OCI-LY7 (cell line): ENCODE data around the gene TC2N. TPM values are rescaled to one million over a fixed set of nuclear protein-coding genes. Genes with fewer than 3 reads are reported as not detected.

ENCODE experiments used
- BruUV-seq: library from RNA; stranded (reverse); fragments of 400-500 nt; replicated peaks from 2 replicates; lab custom pipeline; 2021; lab: Mats Ljungman, UMichigan
- CTCF ChIA-PET: fragments of 300-600 bp; sonication (Branson Sonifier 250); formaldehyde crosslinking; loops from one replicate; lab custom pipeline; 2022; ENCODE audit warnings: antibody characterized with exemption; ENCODE audit not compliant: unreplicated experiment; lab: Charles Lee
- POLR2A ChIA-PET: fragments of 300-600 bp; sonication (Branson Sonifier 250); formaldehyde crosslinking; loops from one replicate; lab custom pipeline; 2022; ENCODE audit warnings: antibody characterized with exemption; lab: Charles Lee
- DNase-seq: peaks from one replicate; pipeline ENCODE4 v3.0.0-alpha.2; 2015; ENCODE audit warnings: low spot score
- H2AFZ ChIP-seq: fragments of 200-600 bp; sonication (generic), shearing (Covaris generic); 2 replicates; pipeline ENCODE4 v1.6.1; 2014; ENCODE audit warnings: mild to moderate bottlenecking, antibody characterized with exemption, low read length, moderate library complexity
- H3K27ac ChIP-seq: fragments of 200-600 bp; sonication (generic); 2 replicates; pipeline ENCODE4 v1.5.1; 2014; ENCODE audit warnings: mixed run types, low read depth, mild to moderate bottlenecking, moderate library complexity, low read length, inconsistent platforms; ENCODE audit not compliant: poor library complexity, severe bottlenecking
- H3K36me3 ChIP-seq: fragments of 200-600 bp; sonication (generic); 2 replicates; pipeline ENCODE4 v1.6.1; 2014; ENCODE audit warnings: mild to moderate bottlenecking, antibody characterized with exemption, low read length, moderate library complexity, mixed read lengths; ENCODE audit not compliant: insufficient read depth
- H3K4me1 ChIP-seq: fragments of 200-600 bp; sonication (generic); 2 replicates; pipeline ENCODE4 v1.5.1; 2014; ENCODE audit warnings: mild to moderate bottlenecking, low read length; ENCODE audit not compliant: insufficient read depth, poor library complexity, severe bottlenecking
- H3K4me2 ChIP-seq: fragments of 200-600 bp; sonication (generic); 2 replicates; pipeline ENCODE4 v1.6.1; 2014; ENCODE audit warnings: mild to moderate bottlenecking, low read length
- H3K4me3 ChIP-seq: fragments of 200-600 bp; sonication (generic); 2 replicates; pipeline ENCODE4 v1.5.1; 2014; ENCODE audit warnings: mild to moderate bottlenecking, low read depth, low read length; ENCODE audit not compliant: poor library complexity, severe bottlenecking
- H3K79me2 ChIP-seq: fragments of 200-600 bp; sonication (generic); 2 replicates; pipeline ENCODE4 v1.6.1; 2016; ENCODE audit warnings: low read depth, mild to moderate bottlenecking, low read length, moderate library complexity, mixed read lengths; ENCODE audit not compliant: insufficient read depth
- H3K9me2 ChIP-seq: fragments of 200-600 bp; sonication (generic); 2 replicates; pipeline ENCODE4 v1.6.1; 2016; ENCODE audit warnings: mild to moderate bottlenecking, low read length, mixed read lengths; ENCODE audit not compliant: insufficient read depth
- H3K9me3 ChIP-seq: fragments of 200-600 bp; sonication (generic); 2 replicates; pipeline ENCODE4 v1.6.1; 2014; ENCODE audit warnings: mild to moderate bottlenecking, mixed run types, low read length, mixed read lengths
- H4K20me1 ChIP-seq: fragments of 200-600 bp; sonication (generic); 2 replicates; pipeline ENCODE4 v1.6.1; 2014; ENCODE audit warnings: mild to moderate bottlenecking, antibody characterized with exemption, low read length, moderate library complexity, mixed read lengths; ENCODE audit not compliant: insufficient read depth
- EZH2phosphoT487 ChIP-seq: fragments of 200-600 bp; sonication (generic); IDR thresholded peaks from 2 replicates; pipeline ENCODE4 v1.6.1; 2018; ENCODE audit warnings: low read depth, borderline replicate concordance, mild to moderate bottlenecking, mixed run types, antibody characterized with exemption, low read length, moderate library complexity, mixed read lengths
- intact Hi-C: fragments of 100-400 bp; cut with micrococcal nuclease; formaldehyde crosslinking; loops from one replicate; pipeline ENCODE4 v1.10.0; 2022; ENCODE audit not compliant: unreplicated experiment
- total RNA-seq, 2 experiments: library from RNA; depleted of rRNA in 1 of 2; stranded (reverse); fragments of >200 nt in 1 of 2; shearing (Covaris generic) in 1 of 2; gene quantifications; 2 replicates each; pipeline ENCODE4 v1.2.3, GENCODE V29; 2014 to 2022
- TF ChIP-seq, protein P1 (sequence below): fragments of 200-600 bp; sonication (generic); conservative IDR thresholded peaks from 2 replicates; pipeline ENCODE4 v1.5.1; 2014; ENCODE audit warnings: mild to moderate bottlenecking, antibody characterized with exemption, low read length, moderate library complexity, mixed read lengths

The TC2N gene
- total RNA-seq, 2 experiments from 2014 or later: 0.57 TPM; not detected in 1

DNA sequence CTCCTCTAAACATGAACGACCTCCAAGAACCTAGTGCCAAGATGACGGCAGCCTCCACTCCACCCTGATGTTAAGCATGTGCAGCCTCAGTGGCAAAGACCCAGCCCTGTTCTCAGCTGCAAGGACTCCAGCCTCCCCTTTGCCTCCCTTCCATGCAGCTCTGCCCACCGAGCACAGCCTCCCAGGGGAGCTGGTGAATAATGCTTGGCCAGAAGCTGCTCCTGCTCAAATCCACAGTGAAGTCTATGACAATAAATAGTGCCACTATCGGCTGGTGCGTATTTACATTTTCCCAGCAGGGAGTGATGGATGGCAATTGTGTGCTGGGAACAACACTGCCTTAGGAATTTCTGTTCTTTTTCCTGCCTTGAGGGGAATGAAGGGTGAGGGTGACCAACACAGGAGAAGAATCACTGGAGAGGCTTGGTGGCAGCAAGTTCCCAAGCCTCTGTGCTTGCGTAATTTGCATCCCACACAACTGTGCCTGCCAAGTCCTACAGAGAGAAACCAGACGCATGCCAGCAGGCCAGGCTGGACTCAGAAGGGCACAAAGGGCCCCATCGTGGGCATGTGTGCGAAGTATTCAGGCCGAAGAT is 29.9 kb upstream of the TC2N start:
- Histone ChIP-seq H3K4me2 (no peak overlapping the region), H3K4me1 (no peaks in the 10 kb centered on the region), H2AFZ (no peak overlapping the region), H3K27ac (no peak overlapping the region), H3K79me2 (no peaks in the 10 kb centered on the region), H3K9me2 (no peaks in the 10 kb centered on the region), H3K9me3 (no peaks in the 10 kb centered on the region), H3K4me3 (no peak overlapping the region), H3K36me3 (no peaks in the 10 kb centered on the region), H4K20me1 (no peaks in the 10 kb centered on the region)
- ChIA-PET CTCF (no interaction called here), POLR2A (interaction anchor here (0.7 to 0.8 kb wide), 2 partner anchors 17 to 604 kb away, joined by 3 read pairs; no protein-coding TSS in a partner anchor)
- intact Hi-C loops: loop anchor here (10.0 kb wide), 1 partner anchor 242 kb away; no protein-coding TSS in a partner anchor
- BruUV-seq: no TSS peak
- no peak for DNase-seq
- TF ChIP-seq EZH2phosphoT487: no peak
- TF ChIP-seq, protein P1, sequence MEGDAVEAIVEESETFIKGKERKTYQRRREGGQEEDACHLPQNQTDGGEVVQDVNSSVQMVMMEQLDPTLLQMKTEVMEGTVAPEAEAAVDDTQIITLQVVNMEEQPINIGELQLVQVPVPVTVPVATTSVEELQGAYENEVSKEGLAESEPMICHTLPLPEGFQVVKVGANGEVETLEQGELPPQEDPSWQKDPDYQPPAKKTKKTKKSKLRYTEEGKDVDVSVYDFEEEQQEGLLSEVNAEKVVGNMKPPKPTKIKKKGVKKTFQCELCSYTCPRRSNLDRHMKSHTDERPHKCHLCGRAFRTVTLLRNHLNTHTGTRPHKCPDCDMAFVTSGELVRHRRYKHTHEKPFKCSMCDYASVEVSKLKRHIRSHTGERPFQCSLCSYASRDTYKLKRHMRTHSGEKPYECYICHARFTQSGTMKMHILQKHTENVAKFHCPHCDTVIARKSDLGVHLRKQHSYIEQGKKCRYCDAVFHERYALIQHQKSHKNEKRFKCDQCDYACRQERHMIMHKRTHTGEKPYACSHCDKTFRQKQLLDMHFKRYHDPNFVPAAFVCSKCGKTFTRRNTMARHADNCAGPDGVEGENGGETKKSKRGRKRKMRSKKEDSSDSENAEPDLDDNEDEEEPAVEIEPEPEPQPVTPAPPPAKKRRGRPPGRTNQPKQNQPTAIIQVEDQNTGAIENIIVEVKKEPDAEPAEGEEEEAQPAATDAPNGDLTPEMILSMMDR: no peak

DNA sequence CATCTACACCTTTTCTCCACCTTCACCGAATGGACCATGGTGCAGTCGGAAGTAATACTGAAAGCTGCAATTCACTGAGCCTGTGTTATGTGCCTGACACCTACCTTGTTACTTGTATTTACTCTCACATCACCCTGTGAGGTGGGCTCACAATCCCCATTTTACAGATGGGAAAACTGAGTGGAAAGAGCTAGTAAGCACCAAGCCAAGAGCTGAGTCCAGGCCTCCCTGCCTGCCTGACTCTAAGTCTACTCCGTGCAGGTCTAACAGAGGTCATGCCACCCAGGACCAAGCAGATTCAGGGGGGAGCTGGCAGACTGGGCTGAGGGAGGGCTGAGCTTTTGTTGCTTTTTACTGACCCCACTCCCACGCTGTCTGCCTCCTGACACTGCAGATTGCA is 29.1 kb upstream of the TC2N start:
- POLR2A ChIA-PET: interaction anchor here (0.7 to 0.8 kb wide), 2 partner anchors 16 to 605 kb away, joined by 3 read pairs; no protein-coding TSS in a partner anchor
- no peak for DNase-seq
- no peaks in the 10 kb centered on the region for H3K9me2 ChIP-seq
- H3K36me3 ChIP-seq: no peaks in the 10 kb centered on the region
- intact Hi-C loops: loop anchor here (10.0 kb wide), 1 partner anchor 242 kb away; no protein-coding TSS in a partner anchor
- no peak overlapping the region for H3K27ac ChIP-seq
- no peaks in the 10 kb centered on the region for H3K9me3 ChIP-seq
- no peak overlapping the region for H2AFZ ChIP-seq
- H3K4me1 ChIP-seq: no peaks in the 10 kb centered on the region
- TF ChIP-seq EZH2phosphoT487: no peak
- TF ChIP-seq, protein P1: no peak
- H3K4me3 ChIP-seq: no peak overlapping the region
- H3K4me2 ChIP-seq: no peak overlapping the region
- CTCF ChIA-PET: no interaction called here
- H4K20me1 ChIP-seq: no peaks in the 10 kb centered on the region
- no TSS peak for BruUV-seq
- H3K79me2 ChIP-seq: no peaks in the 10 kb centered on the region

DNA sequence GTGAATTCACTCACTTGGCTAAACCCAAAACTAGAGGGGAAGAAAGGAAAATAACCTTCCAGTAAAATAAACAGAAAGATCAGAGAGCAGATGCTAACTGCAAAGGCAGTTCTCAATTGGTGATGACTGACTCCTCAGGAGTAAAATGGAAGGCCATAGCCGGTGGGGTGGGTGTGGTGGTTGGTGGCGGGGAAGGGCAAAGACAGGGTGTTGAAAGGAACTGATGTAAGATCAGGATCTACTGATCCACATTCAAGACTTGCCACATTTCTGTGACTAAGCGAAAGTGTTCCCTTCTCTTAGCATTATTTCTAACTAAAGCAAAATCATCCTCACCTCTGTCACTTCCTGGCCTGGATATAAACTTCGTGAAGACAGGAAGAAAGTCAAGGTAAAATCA is 26.3 kb upstream of the TC2N start:
- Histone ChIP-seq H4K20me1 (no peaks in the 10 kb centered on the region), H3K4me2 (no peak overlapping the region), H3K9me3 (no peaks in the 10 kb centered on the region), H3K79me2 (no peaks in the 10 kb centered on the region), H3K9me2 (no peaks in the 10 kb centered on the region), H3K27ac (no peak overlapping the region), H3K4me1 (no peaks in the 10 kb centered on the region), H2AFZ (no peak overlapping the region), H3K36me3 (no peaks in the 10 kb centered on the region), H3K4me3 (no peak overlapping the region)
- no TSS peak for BruUV-seq
- intact Hi-C loops: loop anchor here (10.0 kb wide), 1 partner anchor 239 kb away; no protein-coding TSS in a partner anchor
- ChIA-PET POLR2A (no interaction called here), CTCF (no interaction called here)
- TF ChIP-seq EZH2phosphoT487: no peak
- TF ChIP-seq, protein P1: no peak
- no peak for DNase-seq
